ENCODE results near the gene RAX2.

- TF ChIP-seq CTCF (conservative IDR thresholded peaks at IDR 0.05): no peak
- TF ChIP-seq ZFX (IDR thresholded peaks at IDR 0.05): no peak
Observed at GRCh38 chr19:3796358-3796757, 24.3 kb upstream of the RAX2 start.
